HK-2 (cell line): ENCODE measurements around the gene PADI1.
A peak's percentile ranks its signal among the peaks of the same experiment; 100 is the strongest.

Experiments used
- DNase-seq: peaks from one replicate; pipeline ENCODE4 v3.0.0-alpha.2; 2018; ENCODE audit not compliant: unreplicated experiment

The PADI1 gene

GRCh38 chr1:17183388-17184160 is 21.4 kb upstream of the PADI1 start:
- no peak for DNase-seq

GRCh38 chr1:17184161-17184665 is 20.7 kb upstream of the PADI1 start:
- no peak for DNase-seq

- DNase-seq = no peak
Measured at GRCh38 chr1:17184822-17185484, 20.0 kb upstream of the PADI1 start.

GRCh38 chr1:17185485-17185860 is 19.5 kb upstream of the PADI1 start:
- DNase-seq = no peak

GRCh38 chr1:17186216-17186909 is 18.6 kb upstream of the PADI1 start:
- no peak for DNase-seq

- DNase-seq = no peak
Measured at GRCh38 chr1:17187051-17187450, 17.9 kb upstream of the PADI1 start.

- DNase-seq = no peak
Measured at GRCh38 chr1:17188217-17188616, 16.7 kb upstream of the PADI1 start.

GRCh38 chr1:17188889-17189631 is 15.9 kb upstream of the PADI1 start:
- DNase-seq = no peak

GRCh38 chr1:17189632-17189990 is 15.3 kb upstream of the PADI1 start:
- peak; percentile 66 for DNase-seq

- DNase-seq = peak; percentile 96
Measured at GRCh38 chr1:17190010-17190995, 14.6 kb upstream of the PADI1 start.

GRCh38 chr1:17191990-17192242 is 13.0 kb upstream of the PADI1 start:
- DNase-seq = no peak

GRCh38 chr1:17192394-17193221 is 12.3 kb upstream of the PADI1 start:
- no peak for DNase-seq

- no peak for DNase-seq
Measured at GRCh38 chr1:17193222-17194132, 11.5 kb upstream of the PADI1 start.

GRCh38 chr1:17194133-17194475 is 10.8 kb upstream of the PADI1 start:
- DNase-seq = no peak

GRCh38 chr1:17194615-17195528 is 10.1 kb upstream of the PADI1 start:
- no peak for DNase-seq

GRCh38 chr1:17195731-17196130 is 9.2 kb upstream of the PADI1 start:
- no peak for DNase-seq

- DNase-seq = no peak
Measured at GRCh38 chr1:17196496-17197185, 8.3 kb upstream of the PADI1 start.

GRCh38 chr1:17197696-17198095 is 7.2 kb upstream of the PADI1 start:
- DNase-seq = no peak
